GM18519 (cell line): ENCODE measurements around the gene PLAAT5.
"Not testable (repeated sequence)": the region's sequence is repeated elsewhere in the genome, so short reads cannot be mapped to it uniquely, and the experiment has no call there.

Experiments
- ATAC-seq: cut with Tn5 transposase; IDR thresholded peaks from one replicate; pipeline ENCODE4 v1.9.1; 2021; ENCODE audit warnings: mild to moderate bottlenecking, moderate library complexity; ENCODE audit not compliant: unreplicated experiment, low FRiP score

Gene PLAAT5

GRCh38 chr11:63489879-63490278, 1.1 kb downstream of the PLAAT5 start:
- no peak for ATAC-seq

GRCh38 chr11:63488789-63489188, 2.2 kb downstream of the PLAAT5 start:
- no peak for ATAC-seq

DNA sequence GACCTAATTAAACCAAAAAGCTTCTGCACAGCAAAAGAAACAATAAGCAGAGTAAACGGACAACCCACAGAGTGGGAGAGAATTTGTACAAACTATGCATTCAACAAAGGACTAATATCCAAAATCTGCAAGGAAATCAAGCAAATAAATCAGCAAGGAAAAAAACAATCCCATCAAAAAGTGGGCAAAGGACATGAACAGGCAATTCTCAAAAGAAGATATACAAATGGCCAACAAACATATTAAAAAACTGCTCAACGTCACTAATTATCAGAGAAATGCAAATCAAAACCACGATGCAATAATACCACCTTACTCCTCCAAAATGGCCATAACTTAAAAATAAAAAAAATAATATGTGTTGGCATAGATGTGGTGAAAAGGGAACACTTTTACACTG, 5.2 kb downstream of the PLAAT5 start:
- no peak for ATAC-seq

- no peak for ATAC-seq
These were observed 10.9 kb downstream of the PLAAT5 start for GRCh38 chr11:63480039-63480438.

- no peak for ATAC-seq
These were observed 12.1 kb downstream of the PLAAT5 start for GRCh38 chr11:63478896-63479295.

- no peak for ATAC-seq
These were observed 14.3 kb downstream of the PLAAT5 start for GRCh38 chr11:63476618-63477017.

GRCh38 chr11:63472372-63472771, 18.6 kb downstream of the PLAAT5 start:
- no peak for ATAC-seq

DNA sequence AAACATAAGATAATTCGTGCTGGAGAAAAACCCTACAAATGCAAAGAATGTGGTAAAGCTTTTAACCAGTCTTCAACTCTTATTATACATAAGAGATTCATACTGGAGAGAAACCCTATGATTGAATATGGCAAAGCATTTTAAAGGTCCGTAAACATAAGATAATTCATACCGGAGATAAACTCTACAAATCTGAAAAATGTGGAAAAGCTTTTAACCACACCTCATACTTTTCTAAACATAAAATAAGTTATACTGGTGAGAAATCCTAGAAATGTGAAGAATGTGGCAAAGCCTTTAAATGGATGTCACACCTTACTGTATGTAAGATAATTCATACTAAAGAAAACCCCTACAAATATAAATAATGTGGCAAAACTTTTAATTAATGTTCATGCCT, 20.7 kb downstream of the PLAAT5 start:
- ATAC-seq = no peak

DNA sequence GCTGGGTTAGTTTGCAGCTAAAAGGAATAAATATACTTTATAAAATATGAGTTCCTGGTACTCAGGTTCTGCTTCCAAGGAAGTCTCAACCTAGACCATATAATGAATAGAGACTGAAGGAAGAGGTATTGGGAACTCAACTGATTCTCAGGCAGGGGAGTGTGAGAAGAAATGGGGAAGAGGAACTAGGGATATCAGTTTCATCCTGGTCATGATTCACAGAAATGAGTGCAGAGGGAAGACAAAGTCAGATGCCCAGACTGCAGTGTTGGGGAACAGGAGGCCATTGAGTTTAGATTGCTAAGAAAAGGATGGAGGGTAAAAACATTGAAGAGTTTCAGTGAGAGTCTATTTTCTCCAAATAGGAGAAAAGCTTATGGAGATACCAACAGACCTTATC, 28.8 kb downstream of the PLAAT5 start:
- ATAC-seq = no peak

- ATAC-seq = no peak
These were observed 31.4 kb downstream of the PLAAT5 start for GRCh38 chr11:63459586-63459985.

DNA sequence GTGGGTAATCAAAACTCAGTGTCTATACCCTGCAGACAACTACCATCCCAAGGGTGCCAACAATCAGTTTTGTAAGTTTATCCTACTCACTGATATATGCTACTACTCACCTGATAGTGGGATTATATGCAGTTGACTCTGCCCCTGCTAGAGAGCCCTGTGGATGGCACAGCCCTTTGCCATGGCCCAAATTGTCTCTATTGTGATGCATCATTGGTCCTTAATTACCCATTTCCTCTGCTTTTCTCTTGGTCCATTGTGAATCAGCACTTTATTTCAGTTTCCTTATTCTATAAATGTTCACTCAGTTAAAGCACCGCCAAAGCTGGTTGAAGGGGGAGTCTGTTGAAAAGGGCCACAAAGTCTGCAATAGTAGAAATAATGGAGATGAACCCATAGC, 42.3 kb downstream of the PLAAT5 start:
- ATAC-seq = no peak

DNA sequence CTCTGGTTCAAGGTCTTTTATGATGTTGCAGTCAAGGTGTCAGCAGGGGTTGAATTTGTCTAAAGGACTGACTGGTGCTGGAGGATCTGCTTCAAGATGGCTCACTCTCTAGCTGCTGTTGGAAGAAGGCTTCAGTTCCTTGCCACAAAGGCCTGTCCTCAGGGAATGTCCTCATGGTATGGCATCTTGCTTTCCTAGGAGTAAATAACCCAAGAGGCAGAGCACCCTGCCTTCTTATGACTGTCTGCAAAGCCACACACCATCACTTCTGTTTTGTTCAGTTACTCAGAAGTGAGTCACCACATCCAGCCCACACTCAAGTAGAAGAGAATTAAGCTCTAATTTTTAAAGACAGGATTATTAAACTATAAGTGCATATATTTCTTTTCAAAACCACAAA, 45.2 kb downstream of the PLAAT5 start:
- ATAC-seq = no peak

DNA sequence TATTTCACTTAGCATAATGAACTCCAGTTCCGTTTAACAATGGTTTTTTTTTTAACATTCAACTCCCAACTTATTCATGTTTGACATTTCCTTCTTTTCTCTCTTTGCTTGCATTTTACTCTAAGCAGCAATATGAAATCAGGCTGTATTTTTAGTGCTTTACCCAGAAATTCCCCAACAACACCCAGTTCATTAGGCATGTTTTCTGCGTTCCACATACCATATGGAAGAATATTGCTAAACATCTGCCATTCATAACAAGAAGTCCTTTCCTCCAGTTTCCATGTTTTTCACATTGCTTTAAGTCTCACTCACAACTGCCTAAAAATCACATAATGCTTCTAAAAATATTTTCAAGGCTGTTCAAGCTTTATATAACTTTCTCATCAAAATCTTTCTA, 45.8 kb downstream of the PLAAT5 start:
- no peak for ATAC-seq

- no peak for ATAC-seq
These were observed 46.8 kb downstream of the PLAAT5 start for GRCh38 chr11:63444160-63444559.

DNA sequence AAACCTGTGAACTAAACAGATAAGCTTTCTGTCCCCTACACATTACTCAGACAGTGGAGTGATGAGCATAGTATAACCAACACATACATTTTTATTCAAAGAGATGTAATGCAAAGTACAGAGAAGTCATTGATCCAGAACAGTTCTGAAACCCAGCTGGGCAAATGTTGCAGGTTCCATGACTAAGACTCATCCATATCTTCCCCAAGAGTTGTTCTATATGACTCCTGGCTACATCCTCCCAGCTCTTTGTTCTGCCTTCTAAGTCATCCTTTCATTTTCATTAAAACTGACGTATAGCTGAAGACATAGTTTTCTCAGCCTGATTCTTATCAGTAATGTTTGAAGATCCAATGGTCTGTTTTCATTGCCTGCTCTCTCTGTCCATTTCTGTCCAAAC, 47.3 kb downstream of the PLAAT5 start:
- no peak for ATAC-seq

- ATAC-seq = not testable (repeated sequence)
These were observed 55.1 kb downstream of the PLAAT5 start for GRCh38 chr11:63435831-63436230.

DNA sequence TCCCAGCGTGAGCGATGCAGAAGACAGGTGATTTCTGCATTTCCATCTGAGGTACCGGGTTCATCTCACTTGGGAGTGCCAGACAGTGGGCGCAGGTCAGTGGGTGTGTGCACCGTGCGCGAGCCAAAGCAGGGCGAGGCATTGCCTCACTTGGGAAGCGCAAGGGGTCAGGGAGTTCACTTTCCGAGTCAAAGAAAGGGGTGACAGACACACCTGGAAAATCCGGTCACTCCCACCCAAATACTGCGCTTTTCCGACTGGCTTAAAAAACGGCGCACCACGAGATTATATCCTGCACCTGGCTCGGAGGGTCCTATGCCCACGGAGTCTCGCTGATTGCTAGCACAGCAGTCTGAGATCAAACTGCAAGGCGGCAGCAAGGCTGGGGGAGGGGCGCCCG, 55.6 kb downstream of the PLAAT5 start:
- not testable (repeated sequence) for ATAC-seq

GRCh38 chr11:63430731-63431130, 60.2 kb downstream of the PLAAT5 start:
- ATAC-seq = not testable (repeated sequence)

- no peak for ATAC-seq
These were observed 62.9 kb downstream of the PLAAT5 start for GRCh38 chr11:63427971-63428508.

- ATAC-seq = no peak
These were observed 73.7 kb downstream of the PLAAT5 start for GRCh38 chr11:63417174-63417852.
